T47D (cell line): ENCODE measurements around the gene APOC1.

Source experiments
- DNase-seq, 2 experiments: peaks; one replicate each; pipeline versions ENCODE4 v3.0.0 to v3.0.0-alpha.2; 2011 to 2012; ENCODE audit warnings: low read depth in 1 of 2, low spot score in 1 of 2
- JUND ChIP-seq: IDR thresholded peaks from 2 replicates; pipeline ENCODE4 v1.6.1; 2012; ENCODE audit warnings: low read depth
- in situ Hi-C: cut with HindIII; loops from 2 replicates; pipeline ENCODE4 v1.10.0; 2016; ENCODE audit warnings: low sequenced_read_pairs, low pct_unique_long_range_greater_than_20kb

APOC1 gene

GRCh38 chr19:44959691-44960090 lies 45.3 kb downstream of the APOC1 start:
- TF ChIP-seq JUND = no peak
- in situ Hi-C loops = no loop called here
- no peak for DNase-seq

DNA sequence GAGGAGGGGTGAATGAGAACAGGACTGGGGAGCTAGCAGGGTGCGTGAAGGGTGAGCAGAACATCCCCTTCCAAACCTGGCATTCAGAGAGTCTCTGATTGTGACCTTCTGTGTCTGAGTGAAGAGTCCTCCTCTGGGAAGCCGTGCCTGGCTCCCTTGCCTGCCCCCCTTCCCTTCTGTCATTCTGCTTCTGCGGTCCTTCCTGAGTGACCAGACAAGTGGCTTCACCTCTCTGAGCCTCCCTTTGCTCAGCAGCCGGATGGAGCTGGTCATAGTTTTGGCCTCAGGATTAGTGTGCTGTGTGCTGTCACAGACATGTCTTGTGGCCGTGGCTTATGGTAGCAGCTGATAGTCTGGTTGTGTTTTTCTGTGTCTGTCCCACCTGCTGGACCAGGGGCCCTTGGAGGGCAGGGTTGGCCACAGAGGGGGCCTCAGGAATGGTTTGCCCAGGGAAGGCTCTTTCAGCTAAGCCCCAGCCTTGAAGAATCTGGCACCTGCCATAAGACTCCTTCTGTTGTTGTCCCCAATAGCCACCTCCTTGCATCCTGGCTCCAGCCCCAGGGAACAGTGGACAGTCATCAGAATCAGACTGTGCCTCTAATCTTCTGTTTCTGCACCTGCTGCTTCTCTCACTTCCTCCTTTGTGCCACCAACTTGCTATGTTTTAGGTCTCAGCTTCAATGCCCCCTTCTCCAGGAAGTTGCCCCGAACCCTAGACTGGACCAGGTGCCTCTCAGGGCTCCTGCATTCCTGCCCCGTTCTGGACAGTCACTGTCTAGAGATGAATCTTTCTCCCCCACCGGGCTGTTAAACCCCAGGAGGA lies 46.7 kb downstream of the APOC1 start:
- DNase-seq = no peak
- TF ChIP-seq JUND = no peak
- in situ Hi-C loops = no loop called here

DNA sequence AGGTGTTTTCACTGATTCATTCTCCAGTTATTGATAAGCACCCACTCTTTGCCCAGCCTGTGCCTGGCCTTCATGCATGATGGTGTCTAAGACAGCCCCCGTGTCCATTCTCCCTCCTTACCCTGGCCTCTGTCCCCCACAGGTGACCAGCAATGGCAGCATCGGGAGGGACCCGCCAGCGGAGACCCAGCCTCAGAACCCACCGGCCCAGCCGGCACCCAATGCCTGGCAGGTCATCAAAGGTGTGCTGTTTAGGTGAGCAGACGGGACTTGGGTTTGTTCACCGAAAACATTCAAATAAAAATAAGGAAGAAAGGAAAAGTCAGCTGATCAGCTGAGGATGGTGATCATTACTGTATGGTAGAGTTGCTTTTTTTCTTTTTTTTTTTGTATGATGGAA lies 47.4 kb downstream of the APOC1 start:
- no peak for DNase-seq
- no peak for TF ChIP-seq JUND
- in situ Hi-C loops = no loop called here

DNA sequence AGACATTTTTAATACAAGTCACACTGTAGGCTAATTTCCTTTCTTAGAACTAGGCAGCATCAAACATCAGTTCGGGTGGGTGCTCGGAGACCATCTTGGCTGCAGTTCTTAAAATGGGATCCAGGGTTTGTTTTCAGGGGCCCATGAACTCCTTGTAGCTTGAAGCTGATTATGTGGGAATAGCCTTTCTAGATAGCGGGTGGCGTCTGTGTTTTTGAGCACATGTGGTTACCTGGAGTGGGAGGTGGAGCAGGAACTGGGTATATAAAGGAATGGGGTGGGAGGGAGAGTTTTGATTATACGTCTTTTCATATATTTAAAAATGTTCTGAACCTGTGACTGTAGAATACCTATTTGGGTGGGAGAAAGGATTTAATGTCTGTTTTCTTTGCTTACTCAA lies 53.7 kb downstream of the APOC1 start:
- in situ Hi-C loops = no loop called here
- TF ChIP-seq JUND = no peak

GRCh38 chr19:44968670-44969069 lies 54.3 kb downstream of the APOC1 start:
- DNase-seq = no peak
- in situ Hi-C loops = no loop called here
- TF ChIP-seq JUND = no peak

More for the DNA sequence above, 53.7 kb downstream of the APOC1 start:
- no peak for DNase-seq
